ENCODE results near the gene RAD54L2.
"Not testable (repeated sequence)": the region's sequence is repeated elsewhere in the genome, so short reads cannot be mapped to it uniquely, and the experiment has no call there.

Gene RAD54L2

GRCh38 chr3:51538459-51539290, at the start of gene RAD54L2:
Gene RAD54L2 (plus strand): TSS chr3:51538719. CDS start chr3:51590421, 51,702 bp downstream.
- DNase-seq: peak; percentile 88

GRCh38 chr3:51498876-51499738, 39.4 kb upstream of the RAD54L2 start:
- DNase-seq: peak; percentile 93

GRCh38 chr3:51500632-51501131, 37.8 kb upstream of the RAD54L2 start:
- DNase-seq: peak; percentile 31

- DNase-seq: peak; percentile 92
Measured at GRCh38 chr3:51501833-51502561, 36.5 kb upstream of the RAD54L2 start.

- DNase-seq: no peak
Measured at GRCh38 chr3:51502562-51502910, 36.0 kb upstream of the RAD54L2 start.

- no peak for DNase-seq
Measured at GRCh38 chr3:51503007-51503406, 35.5 kb upstream of the RAD54L2 start.

GRCh38 chr3:51508255-51508654, 30.3 kb upstream of the RAD54L2 start:
- DNase-seq: no peak

- no peak for DNase-seq
Measured at GRCh38 chr3:51510996-51511395, 27.5 kb upstream of the RAD54L2 start.

GRCh38 chr3:51514210-51514609, 24.3 kb upstream of the RAD54L2 start:
- no peak for DNase-seq

GRCh38 chr3:51519848-51520247, 18.7 kb upstream of the RAD54L2 start:
- DNase-seq: no peak

GRCh38 chr3:51520906-51521730, 17.4 kb upstream of the RAD54L2 start:
- not testable (repeated sequence) for DNase-seq

GRCh38 chr3:51522273-51522962, 16.1 kb upstream of the RAD54L2 start:
- DNase-seq: no peak

GRCh38 chr3:51524874-51525273, 13.6 kb upstream of the RAD54L2 start:
- not testable (repeated sequence) for DNase-seq

GRCh38 chr3:51530485-51530884, 8.0 kb upstream of the RAD54L2 start:
- DNase-seq: no peak

GRCh38 chr3:51535146-51536019, 3.1 kb upstream of the RAD54L2 start:
- DNase-seq: no peak

- not testable (repeated sequence) for DNase-seq
Measured at GRCh38 chr3:51537631-51538030, 888 bp upstream of the RAD54L2 start.

- DNase-seq: peak; percentile 34
Measured at GRCh38 chr3:51538115-51538458, 432 bp upstream of the RAD54L2 start.

- DNase-seq: peak; percentile 71
Measured at GRCh38 chr3:51539291-51539941, 897 bp downstream of the RAD54L2 start.

- DNase-seq: not testable (repeated sequence)
Measured at GRCh38 chr3:51542596-51542995, 4.1 kb downstream of the RAD54L2 start.

Measured in stimulated activated CD8-positive, alpha-beta memory T cell treated with anti-CD3 and anti-CD28 coated beads, Interleukin-4, amount 100 ng/mL, for 48 hours (primary cell).